NCI-H1105 (cell line): ENCODE measurements around the gene FLNB.

Source experiments
- DNase-seq: peaks from one replicate; lab custom pipeline; 2025; lab: John Stamatoyannopoulos, UW

The FLNB gene

GRCh38 chr3:58107597-58107996 lies 99.4 kb downstream of the FLNB start:
- no peak for DNase-seq

- no peak for DNase-seq
These were observed 101.5 kb downstream of the FLNB start for GRCh38 chr3:58109752-58110151.

GRCh38 chr3:58111513-58112184 lies 103.4 kb downstream of the FLNB start:
- peak; percentile 45 for DNase-seq

- DNase-seq, result no peak
These were observed 103.9 kb downstream of the FLNB start for GRCh38 chr3:58112185-58112535.

- no peak for DNase-seq
These were observed 107.0 kb downstream of the FLNB start for GRCh38 chr3:58115175-58115574.

GRCh38 chr3:58116161-58116955 lies 108.1 kb downstream of the FLNB start:
- DNase-seq, result no peak

GRCh38 chr3:58116985-58117384 lies 108.8 kb downstream of the FLNB start:
- DNase-seq, result no peak

GRCh38 chr3:58117561-58118181 lies 109.4 kb downstream of the FLNB start:
- DNase-seq, result no peak

- no peak for DNase-seq
These were observed 111.0 kb downstream of the FLNB start for GRCh38 chr3:58119186-58119585.

- DNase-seq, result no peak
These were observed 112.0 kb downstream of the FLNB start for GRCh38 chr3:58120075-58120812.

- DNase-seq, result no peak
These were observed 113.0 kb downstream of the FLNB start for GRCh38 chr3:58121183-58121582.

- DNase-seq, result no peak
These were observed 114.9 kb downstream of the FLNB start for GRCh38 chr3:58122936-58123700.

GRCh38 chr3:58124387-58124786 lies 116.2 kb downstream of the FLNB start:
- DNase-seq, result no peak

GRCh38 chr3:58129041-58129770 lies 121.0 kb downstream of the FLNB start:
- DNase-seq, result no peak

GRCh38 chr3:58130591-58130990 lies 122.4 kb downstream of the FLNB start:
- no peak for DNase-seq

GRCh38 chr3:58131101-58131825 lies 123.0 kb downstream of the FLNB start:
- no peak for DNase-seq

GRCh38 chr3:58132850-58133249 lies 124.6 kb downstream of the FLNB start:
- DNase-seq, result no peak

- no peak for DNase-seq
These were observed 126.2 kb downstream of the FLNB start for GRCh38 chr3:58134468-58134867.

- no peak for DNase-seq
These were observed 127.7 kb downstream of the FLNB start for GRCh38 chr3:58135712-58136543.
